ENCODE results near the gene S1PR3.

S1PR3 gene

GRCh38 chr9:88992556-88992955 is 1.3 kb downstream of the S1PR3 start:
- no peak for DNase-seq (ENCODE audit: low read depth, low spot score)
- Histone ChIP-seq H3K36me3 (ENCODE audit: insufficient read depth, low read length) (no peaks in the 10 kb centered on the region), H3K27ac (no peak overlapping the region), H3K9me3 (ENCODE audit: low read depth, low read length) (no peaks in the 10 kb centered on the region), H3K9ac (ENCODE audit: insufficient read length) (no peak overlapping the region), H3K4me3 (no peak overlapping the region)
- no peak for TF ChIP-seq EZH2 (IDR thresholded peaks at IDR 0.05)
- no peak for TF ChIP-seq POLR2AphosphoS5 (IDR thresholded peaks at IDR 0.05; ENCODE audit: borderline replicate concordance, low read depth, low read length)
- TF ChIP-seq FOXP2 (optimal IDR thresholded peaks at IDR 0.05; ENCODE audit: control extremely low read depth, extremely low read length, insufficient read depth) = no peak

GRCh38 chr9:88993327-88993726 is 2.1 kb downstream of the S1PR3 start:
- Histone ChIP-seq H3K4me3 (no peak overlapping the region), H3K36me3 (ENCODE audit: insufficient read depth, low read length) (no peaks in the 10 kb centered on the region), H3K27ac (no peak overlapping the region), H3K9me3 (ENCODE audit: low read depth, low read length) (no peaks in the 10 kb centered on the region), H3K9ac (ENCODE audit: insufficient read length) (no peak overlapping the region)
- TF ChIP-seq EZH2 (IDR thresholded peaks at IDR 0.05) (no peak), FOXP2 (optimal IDR thresholded peaks at IDR 0.05; ENCODE audit: control extremely low read depth, extremely low read length, insufficient read depth) (no peak), POLR2AphosphoS5 (IDR thresholded peaks at IDR 0.05; ENCODE audit: borderline replicate concordance, low read depth, low read length) (no peak)
- DNase-seq (ENCODE audit: low read depth, low spot score) = no peak

- no peak for DNase-seq (ENCODE audit: low read depth, low spot score)
- Histone ChIP-seq H3K4me3 (no peak overlapping the region), H3K36me3 (ENCODE audit: insufficient read depth, low read length) (no peaks in the 10 kb centered on the region), H3K27ac (no peak overlapping the region), H3K9me3 (ENCODE audit: low read depth, low read length) (no peaks in the 10 kb centered on the region), H3K9ac (ENCODE audit: insufficient read length) (no peak overlapping the region)
- TF ChIP-seq EZH2 (IDR thresholded peaks at IDR 0.05) (no peak), POLR2AphosphoS5 (IDR thresholded peaks at IDR 0.05; ENCODE audit: borderline replicate concordance, low read depth, low read length) (no peak), FOXP2 (optimal IDR thresholded peaks at IDR 0.05; ENCODE audit: control extremely low read depth, extremely low read length, insufficient read depth) (no peak)
Observed at GRCh38 chr9:88993871-88994460, 2.7 kb downstream of the S1PR3 start.

GRCh38 chr9:88994469-88995199 is 3.4 kb downstream of the S1PR3 start:
- Histone ChIP-seq H3K9me3 (ENCODE audit: low read depth, low read length) (no peaks in the 10 kb centered on the region), H3K36me3 (ENCODE audit: insufficient read depth, low read length) (no peaks in the 10 kb centered on the region), H3K27ac (no peak overlapping the region), H3K9ac (ENCODE audit: insufficient read length) (no peak overlapping the region), H3K4me3 (no peak overlapping the region)
- DNase-seq (ENCODE audit: low read depth, low spot score) = no peak
- TF ChIP-seq EZH2 (IDR thresholded peaks at IDR 0.05) (no peak), FOXP2 (optimal IDR thresholded peaks at IDR 0.05; ENCODE audit: control extremely low read depth, extremely low read length, insufficient read depth) (no peak), POLR2AphosphoS5 (IDR thresholded peaks at IDR 0.05; ENCODE audit: borderline replicate concordance, low read depth, low read length) (no peak)

GRCh38 chr9:88995200-88995577 is 3.9 kb downstream of the S1PR3 start:
- TF ChIP-seq POLR2AphosphoS5 (IDR thresholded peaks at IDR 0.05; ENCODE audit: borderline replicate concordance, low read depth, low read length) (no peak), FOXP2 (optimal IDR thresholded peaks at IDR 0.05; ENCODE audit: control extremely low read depth, extremely low read length, insufficient read depth) (no peak), EZH2 (IDR thresholded peaks at IDR 0.05) (no peak)
- no peaks in the 10 kb centered on the region for H3K9me3 ChIP-seq (ENCODE audit: low read depth, low read length)
- H3K4me3 ChIP-seq = no peak overlapping the region
- DNase-seq (ENCODE audit: low read depth, low spot score) = no peak
- H3K27ac ChIP-seq = no peak overlapping the region
- no peaks in the 10 kb centered on the region for H3K36me3 ChIP-seq (ENCODE audit: insufficient read depth, low read length)
- H3K9ac ChIP-seq (ENCODE audit: insufficient read length) = no peak overlapping the region

- H3K36me3 ChIP-seq (ENCODE audit: insufficient read depth, low read length) = no peaks in the 10 kb centered on the region
- H3K9me3 ChIP-seq (ENCODE audit: low read depth, low read length) = no peaks in the 10 kb centered on the region
- no peak overlapping the region for H3K27ac ChIP-seq
- TF ChIP-seq FOXP2 (optimal IDR thresholded peaks at IDR 0.05; ENCODE audit: control extremely low read depth, extremely low read length, insufficient read depth) = no peak
- no peak for TF ChIP-seq POLR2AphosphoS5 (IDR thresholded peaks at IDR 0.05; ENCODE audit: borderline replicate concordance, low read depth, low read length)
- no peak for TF ChIP-seq EZH2 (IDR thresholded peaks at IDR 0.05)
- H3K9ac ChIP-seq (ENCODE audit: insufficient read length) = no peak overlapping the region
- H3K4me3 ChIP-seq = no peak overlapping the region
- DNase-seq (ENCODE audit: low read depth, low spot score) = no peak
Observed at GRCh38 chr9:88995627-88996026, 4.4 kb downstream of the S1PR3 start.

- no peak overlapping the region for H3K9ac ChIP-seq (ENCODE audit: insufficient read length)
- no peaks in the 10 kb centered on the region for H3K9me3 ChIP-seq (ENCODE audit: low read depth, low read length)
- TF ChIP-seq POLR2AphosphoS5 (IDR thresholded peaks at IDR 0.05; ENCODE audit: borderline replicate concordance, low read depth, low read length) (no peak), FOXP2 (optimal IDR thresholded peaks at IDR 0.05; ENCODE audit: control extremely low read depth, extremely low read length, insufficient read depth) (no peak), EZH2 (IDR thresholded peaks at IDR 0.05) (no peak)
- H3K4me3 ChIP-seq = no peak overlapping the region
- no peaks in the 10 kb centered on the region for H3K36me3 ChIP-seq (ENCODE audit: insufficient read depth, low read length)
- DNase-seq (ENCODE audit: low read depth, low spot score) = no peak
- H3K27ac ChIP-seq = no peak overlapping the region
Observed at GRCh38 chr9:88996046-88996920, 5.0 kb downstream of the S1PR3 start.

- DNase-seq (ENCODE audit: low read depth, low spot score) = no peak
- no peaks in the 10 kb centered on the region for H3K36me3 ChIP-seq (ENCODE audit: insufficient read depth, low read length)
- H3K4me3 ChIP-seq = no peak overlapping the region
- H3K27ac ChIP-seq = no peak overlapping the region
- no peaks in the 10 kb centered on the region for H3K9me3 ChIP-seq (ENCODE audit: low read depth, low read length)
- no peak overlapping the region for H3K9ac ChIP-seq (ENCODE audit: insufficient read length)
- TF ChIP-seq FOXP2 (optimal IDR thresholded peaks at IDR 0.05; ENCODE audit: control extremely low read depth, extremely low read length, insufficient read depth) = no peak
- no peak for TF ChIP-seq POLR2AphosphoS5 (IDR thresholded peaks at IDR 0.05; ENCODE audit: borderline replicate concordance, low read depth, low read length)
Observed at GRCh38 chr9:88996921-88997235, 5.6 kb downstream of the S1PR3 start.

All from SK-N-MC (cell line).